CD14-positive monocyte (primary cell): ENCODE data around the gene DPH6. TPM values are rescaled to one million over a fixed set of nuclear protein-coding genes. Genes with fewer than 3 reads are reported as not detected.
A peak's percentile ranks its signal among the peaks of the same experiment; 100 is the strongest.

ENCODE experiments used
- DNase-seq, 3 donors: peaks; one replicate each; pipeline ENCODE4 v3.0.0-alpha.2; 2011 to 2022
- H2AFZ ChIP-seq: 2 replicates; pipeline ENCODE4 v1.6.0; 2012; ENCODE audit warnings: mild to moderate bottlenecking, low read depth, low read length, inconsistent platforms; ENCODE audit not compliant: insufficient read depth, poor library complexity, severe bottlenecking
- H3K27ac ChIP-seq, 2 donors: 1 replicate in 1 of 2; 2 replicates in 1 of 2; pipeline ENCODE4 v1.5.1; 2012 to 2013; ENCODE audit warnings: low read length in 2 of 2, control low read depth in 1 of 2, inconsistent platforms in 1 of 2, low read depth in 1 of 2, mild to moderate bottlenecking in 1 of 2
- H3K27me3 ChIP-seq, 2 donors: one replicate each; pipeline versions ENCODE4 v1.6.0 to v1.6.1; 2011 to 2013; ENCODE audit warnings: low read length in 2 of 2; ENCODE audit not compliant: control insufficient read depth in 2 of 2, insufficient read depth in 2 of 2
- H3K36me3 ChIP-seq, 2 donors: replicated peaks in 1 of 2; 1 replicate in 1 of 2; 2 replicates in 1 of 2; pipeline versions ENCODE4 v1.5.1 to v1.6.1; 2012 to 2013; ENCODE audit warnings: low read length in 2 of 2, control low read depth in 1 of 2, inconsistent platforms in 1 of 2, mild to moderate bottlenecking in 1 of 2; ENCODE audit not compliant: insufficient read depth in 2 of 2, control insufficient read depth in 1 of 2
- H3K4me1 ChIP-seq, 2 donors: 1 replicate in 1 of 2; 2 replicates in 1 of 2; pipeline versions ENCODE4 v1.5.1 to v1.6.1; 2012 to 2013; ENCODE audit warnings: low read length in 2 of 2, control low read depth in 1 of 2, inconsistent platforms in 1 of 2, mild to moderate bottlenecking in 1 of 2, moderate library complexity in 1 of 2; ENCODE audit not compliant: insufficient read depth in 2 of 2, control insufficient read depth in 1 of 2
- H3K4me2 ChIP-seq: replicated peaks from 2 replicates; pipeline ENCODE3; 2012; ENCODE audit warnings: low read length, moderate library complexity, mild to moderate bottlenecking; ENCODE audit not compliant: poor library complexity, severe bottlenecking; ENCODE audit errors: extremely low read depth
- H3K4me3 ChIP-seq, 3 experiments: fragments of 200-600 bp in 1 of 3; sonication (generic) in 1 of 3; replicated peaks in 1 of 3; 1 replicate in 2 of 3; 2 replicates in 1 of 3; pipeline ENCODE4 v1.5.1; 2011 to 2013; ENCODE audit warnings: low read length in 3 of 3, mild to moderate bottlenecking in 3 of 3, control low read depth in 2 of 3, low read depth in 2 of 3, inconsistent platforms in 1 of 3, moderate library complexity in 1 of 3
- H3K79me2 ChIP-seq: 2 replicates; pipeline ENCODE4 v1.6.0; 2012; ENCODE audit warnings: mild to moderate bottlenecking, control low read depth, inconsistent platforms, low read length, moderate library complexity; ENCODE audit not compliant: insufficient read depth
- H3K9ac ChIP-seq: 2 replicates; pipeline ENCODE4 v1.6.0; 2017; ENCODE audit warnings: low read length, mild to moderate bottlenecking; ENCODE audit not compliant: insufficient read depth, poor library complexity, severe bottlenecking
- H3K9me3 ChIP-seq, 2 donors: replicated peaks in 1 of 2; 1 replicate in 1 of 2; 2 replicates in 1 of 2; pipeline versions ENCODE4 v1.5.1 to v1.6.1; 2012 to 2013; ENCODE audit warnings: low read length in 2 of 2, control low read depth in 1 of 2; ENCODE audit not compliant: control insufficient read depth in 1 of 2, insufficient read depth in 1 of 2
- H4K20me1 ChIP-seq: 2 replicates; pipeline ENCODE4 v1.6.0; 2012; ENCODE audit warnings: mild to moderate bottlenecking, low read length, control low read depth, moderate library complexity; ENCODE audit not compliant: insufficient read depth
- H3K27ac Mint-ChIP-seq, 7 donors: one replicate each; pipeline ENCODE4 v1.8.0; 2020; ENCODE audit warnings: mild to moderate bottlenecking in 7 of 7, mixed read lengths in 7 of 7, moderate library complexity in 6 of 7, inconsistent platforms in 2 of 7
- H3K27me3 Mint-ChIP-seq, 3 donors: one replicate each; pipeline ENCODE4 v1.8.0; 2021 to 2022; ENCODE audit warnings: low read depth in 3 of 3, mild to moderate bottlenecking in 3 of 3, mixed read lengths in 3 of 3, moderate library complexity in 3 of 3, inconsistent platforms in 1 of 3
- H3K36me3 Mint-ChIP-seq, 2 donors: one replicate each; pipeline ENCODE4 v1.8.0; 2020; ENCODE audit warnings: mixed read lengths in 2 of 2, inconsistent platforms in 1 of 2, mild to moderate bottlenecking in 1 of 2
- H3K4me1 Mint-ChIP-seq: one replicate; pipeline ENCODE4 v1.8.0; 2020; ENCODE audit warnings: mild to moderate bottlenecking, mixed read lengths
- H3K4me3 Mint-ChIP-seq, 2 donors: one replicate each; pipeline ENCODE4 v1.8.0; 2020; ENCODE audit warnings: mild to moderate bottlenecking in 2 of 2, mixed read lengths in 2 of 2, moderate library complexity in 1 of 2
- H3K9me3 Mint-ChIP-seq, 7 donors: one replicate each; pipeline ENCODE4 v1.8.0; 2020 to 2022; ENCODE audit warnings: mixed read lengths in 7 of 7, mild to moderate bottlenecking in 6 of 7, moderate library complexity in 6 of 7, inconsistent platforms in 2 of 7
- CTCF ChIP-seq: fragments of 200-600 bp; IDR thresholded peaks from one replicate; pipeline ENCODE4 v1.8.0; 2022; ENCODE audit warnings: antibody characterized with exemption, mild to moderate bottlenecking
- WGBS: methylation state at CpG from one replicate; pipeline ENCODE4 v1.1.5; 2013; ENCODE audit warnings: missing lambda C conversion rate; ENCODE audit not compliant: insufficient coverage; 5-methylcytosine and 5-hydroxymethylcytosine counted together
- intact Hi-C, 2 donors: fragments of 100-400 bp; cut with micrococcal nuclease; formaldehyde crosslinking; loops; one replicate each; pipeline versions ENCODE4 v1.15.0 to v1.15.1; 2023
- polyA plus RNA-seq, 3 donors: library from polyadenylated mRNA; depleted of rRNA in 1 of 3; unstranded in 2 of 3; stranded (reverse) in 1 of 3; fragments of 300-500 nt in 2 of 3; fragments of >200 nt in 1 of 3; fragmentation: Illumina TruSeq in 2 of 3; gene quantifications; 1 replicate in 2 of 3; 2 replicates in 1 of 3; pipeline ENCODE4 v1.2.3, GENCODE V29; 2012 to 2021

Gene DPH6
- polyA plus RNA-seq, 3 donors: 7.6 to 18.2 (median 13.6) TPM

- no peak overlapping the region for H3K9ac ChIP-seq
- H2AFZ ChIP-seq: no peak overlapping the region
- no peak overlapping the region for H3K4me2 ChIP-seq
- H3K36me3 ChIP-seq: no peaks in the 10 kb centered on the region
- no peaks in the 10 kb centered on the region for H3K27me3 Mint-ChIP-seq
- H3K4me1 ChIP-seq: no peaks in the 10 kb centered on the region
- TF ChIP-seq CTCF: peak; percentile 66
- no peak overlapping the region for H3K4me3 ChIP-seq
- no peak overlapping the region for H3K27ac ChIP-seq
- H3K27ac Mint-ChIP-seq: peak overlapping the region in 1 of 7 donors; percentile 18
- peaks cover 0 to 2% of the 10 kb centered on the region in 2 donors for H3K36me3 Mint-ChIP-seq
- H3K27me3 ChIP-seq: no peaks in the 10 kb centered on the region
- peaks cover 2% of the 10 kb centered on the region for H3K4me1 Mint-ChIP-seq
- no peaks in the 10 kb centered on the region for H3K79me2 ChIP-seq
- intact Hi-C loops: no loop called here
- no peaks in the 10 kb centered on the region for H3K9me3 ChIP-seq
- H4K20me1 ChIP-seq: no peaks in the 10 kb centered on the region
- peak; percentile 0 to 24 (median 13) for DNase-seq
- no peak overlapping the region for H3K4me3 Mint-ChIP-seq
- H3K9me3 Mint-ChIP-seq: no peaks in the 10 kb centered on the region
Measured at GRCh38 chr15:35519541-35520149, 26.3 kb downstream of the DPH6 start.

GRCh38 chr15:35519052-35519451 lies 26.9 kb downstream of the DPH6 start:
- H3K4me1 ChIP-seq: no peaks in the 10 kb centered on the region
- Mint-ChIP-seq H3K9me3 (no peaks in the 10 kb centered on the region), H3K36me3 (peaks cover 0 to 2% of the 10 kb centered on the region in 2 donors), H3K27me3 (no peaks in the 10 kb centered on the region), H3K27ac (no peak overlapping the region), H3K4me3 (no peak overlapping the region), H3K4me1 (peaks cover 2% of the 10 kb centered on the region)
- no peak overlapping the region for H3K27ac ChIP-seq
- H4K20me1 ChIP-seq: no peaks in the 10 kb centered on the region
- H3K27me3 ChIP-seq: no peaks in the 10 kb centered on the region
- H2AFZ ChIP-seq: no peak overlapping the region
- H3K4me2 ChIP-seq: no peak overlapping the region
- DNase-seq: no peak
- WGBS: no CpG with 5 or more reads among the region's 1 CpG
- no peak overlapping the region for H3K4me3 ChIP-seq
- no peak overlapping the region for H3K9ac ChIP-seq
- H3K79me2 ChIP-seq: no peaks in the 10 kb centered on the region
- no peak for TF ChIP-seq CTCF
- H3K36me3 ChIP-seq: no peaks in the 10 kb centered on the region
- no peaks in the 10 kb centered on the region for H3K9me3 ChIP-seq
- intact Hi-C loops: no loop called here
